Parathyroid adenoma (tissue), 2 donors: ENCODE measurements around the gene MAVS.

Experiments used
- H2AFZ ChIP-seq: fragments of 300-600 bp; sonication (generic); one replicate; pipeline ENCODE4 v1.7.0; 2017; ENCODE audit warnings: antibody characterized with exemption, mild to moderate bottlenecking
- H3K27ac ChIP-seq: fragments of 300-600 bp; sonication (generic); one replicate; pipeline ENCODE4 v1.7.0; 2017
- H3K27me3 ChIP-seq: fragments of 300-600 bp; sonication (generic); one replicate; pipeline ENCODE4 v1.7.0; 2017; ENCODE audit warnings: low read length; ENCODE audit not compliant: control insufficient read depth, insufficient read depth
- H3K36me3 ChIP-seq: fragments of 300-600 bp; sonication (generic); one replicate; pipeline ENCODE4 v1.7.0; 2017; ENCODE audit warnings: low read length; ENCODE audit not compliant: control insufficient read depth, insufficient read depth
- H3K4me1 ChIP-seq: fragments of 300-600 bp; sonication (generic); one replicate; pipeline ENCODE4 v1.7.0; 2017; ENCODE audit warnings: control low read depth
- H3K4me2 ChIP-seq: fragments of 300-600 bp; sonication (generic); one replicate; pipeline ENCODE4 v1.7.0; 2017; ENCODE audit warnings: low read length
- H3K4me3 ChIP-seq: fragments of 300-600 bp; sonication (generic); one replicate; pipeline ENCODE4 v1.7.0; 2017; ENCODE audit warnings: low read depth, low read length
- H3K79me2 ChIP-seq: fragments of 300-600 bp; sonication (generic); one replicate; pipeline ENCODE4 v1.7.0; 2017; ENCODE audit warnings: control low read depth
- H3K9ac ChIP-seq: fragments of 300-600 bp; sonication (generic); one replicate; pipeline ENCODE4 v1.7.0; 2017; ENCODE audit warnings: mild to moderate bottlenecking
- H3K9me3 ChIP-seq: fragments of 300-600 bp; sonication (generic); one replicate; pipeline ENCODE4 v1.7.0; 2017; ENCODE audit warnings: low read length; ENCODE audit not compliant: control insufficient read depth
- TF ChIP-seq, protein P1 (sequence below): fragments of 300-600 bp; sonication (generic); IDR thresholded peaks from one replicate; pipeline ENCODE4 v1.7.0; 2017; ENCODE audit warnings: antibody characterized with exemption, mild to moderate bottlenecking
- donor health status: primary hyperparathyroidism.

The MAVS gene

DNA sequence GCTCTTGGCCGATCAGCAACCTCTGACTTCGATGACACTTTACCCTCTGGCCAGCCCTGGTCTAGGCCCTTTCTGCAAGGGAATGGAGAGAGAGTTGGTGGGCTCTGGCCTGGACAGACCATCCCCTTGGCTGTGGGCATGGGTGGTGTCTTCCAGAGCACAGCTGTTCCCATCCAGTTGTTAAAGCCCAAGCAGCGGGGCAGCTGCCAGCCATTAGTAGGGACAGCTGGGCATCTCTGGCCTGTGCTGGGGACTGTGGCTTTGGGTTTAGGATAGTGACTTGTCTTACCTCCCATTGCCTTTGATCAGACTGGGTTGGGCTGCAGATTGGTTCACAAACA is 47.8 kb upstream of the MAVS start:
- Histone ChIP-seq H3K36me3 (no peaks in the 10 kb centered on the region), H3K27ac (no peak overlapping the region)

DNA sequence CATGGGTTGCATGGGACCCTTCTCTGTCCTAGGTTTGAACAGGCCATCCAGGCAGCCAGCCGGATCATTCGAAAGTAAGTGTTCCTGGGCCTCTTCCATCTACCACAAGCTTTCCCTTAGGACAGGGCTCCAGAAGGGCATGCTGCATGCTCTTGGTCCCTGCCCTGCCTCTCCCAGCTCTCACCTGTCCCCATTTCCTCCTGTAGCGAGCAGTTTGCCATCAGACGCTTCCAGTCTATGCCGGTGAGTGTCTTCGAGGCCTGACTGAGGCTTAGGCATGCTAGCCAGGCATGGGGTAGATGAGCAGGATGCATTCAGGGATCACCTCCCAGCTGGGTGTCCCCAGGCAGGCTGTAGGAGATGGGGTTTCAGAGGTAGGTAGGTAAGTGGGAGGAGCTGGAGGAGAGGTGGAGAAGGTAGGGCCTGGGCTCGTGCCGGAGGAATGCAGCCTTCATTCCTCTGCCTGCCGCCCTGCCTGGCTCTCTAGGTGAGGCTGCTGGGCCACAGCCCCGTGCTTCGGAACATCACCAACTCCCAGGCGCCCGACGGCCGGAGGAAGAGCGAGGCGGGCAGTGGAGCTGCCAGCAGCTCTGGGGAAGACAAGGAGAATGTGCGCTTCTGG is 46.3 kb upstream of the MAVS start:
- no peak overlapping the region for H3K4me2 ChIP-seq
- no peaks in the 10 kb centered on the region for H3K36me3 ChIP-seq
- H3K9me3 ChIP-seq, result no peaks in the 10 kb centered on the region
- peaks cover 3% of the 10 kb centered on the region for H3K79me2 ChIP-seq
- no peaks in the 10 kb centered on the region for H3K27me3 ChIP-seq
- H3K4me1 ChIP-seq, result peaks cover 10% of the 10 kb centered on the region
- H2AFZ ChIP-seq, result no peak overlapping the region
- H3K9ac ChIP-seq, result no peak overlapping the region
- TF ChIP-seq, protein P1, sequence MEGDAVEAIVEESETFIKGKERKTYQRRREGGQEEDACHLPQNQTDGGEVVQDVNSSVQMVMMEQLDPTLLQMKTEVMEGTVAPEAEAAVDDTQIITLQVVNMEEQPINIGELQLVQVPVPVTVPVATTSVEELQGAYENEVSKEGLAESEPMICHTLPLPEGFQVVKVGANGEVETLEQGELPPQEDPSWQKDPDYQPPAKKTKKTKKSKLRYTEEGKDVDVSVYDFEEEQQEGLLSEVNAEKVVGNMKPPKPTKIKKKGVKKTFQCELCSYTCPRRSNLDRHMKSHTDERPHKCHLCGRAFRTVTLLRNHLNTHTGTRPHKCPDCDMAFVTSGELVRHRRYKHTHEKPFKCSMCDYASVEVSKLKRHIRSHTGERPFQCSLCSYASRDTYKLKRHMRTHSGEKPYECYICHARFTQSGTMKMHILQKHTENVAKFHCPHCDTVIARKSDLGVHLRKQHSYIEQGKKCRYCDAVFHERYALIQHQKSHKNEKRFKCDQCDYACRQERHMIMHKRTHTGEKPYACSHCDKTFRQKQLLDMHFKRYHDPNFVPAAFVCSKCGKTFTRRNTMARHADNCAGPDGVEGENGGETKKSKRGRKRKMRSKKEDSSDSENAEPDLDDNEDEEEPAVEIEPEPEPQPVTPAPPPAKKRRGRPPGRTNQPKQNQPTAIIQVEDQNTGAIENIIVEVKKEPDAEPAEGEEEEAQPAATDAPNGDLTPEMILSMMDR, result no peak
- no peak overlapping the region for H3K4me3 ChIP-seq
- peak overlapping the region; percentile 32 for H3K27ac ChIP-seq

More for the DNA sequence above, 47.8 kb upstream of the MAVS start:
- no peak overlapping the region for H3K4me2 ChIP-seq
- TF ChIP-seq, protein P1, result no peak
- no peak overlapping the region for H3K9ac ChIP-seq
- peaks cover 10% of the 10 kb centered on the region for H3K4me1 ChIP-seq
- H3K79me2 ChIP-seq, result peaks cover 3% of the 10 kb centered on the region
- H3K27me3 ChIP-seq, result no peaks in the 10 kb centered on the region
- no peaks in the 10 kb centered on the region for H3K9me3 ChIP-seq
- no peak overlapping the region for H3K4me3 ChIP-seq
- no peak overlapping the region for H2AFZ ChIP-seq

DNA sequence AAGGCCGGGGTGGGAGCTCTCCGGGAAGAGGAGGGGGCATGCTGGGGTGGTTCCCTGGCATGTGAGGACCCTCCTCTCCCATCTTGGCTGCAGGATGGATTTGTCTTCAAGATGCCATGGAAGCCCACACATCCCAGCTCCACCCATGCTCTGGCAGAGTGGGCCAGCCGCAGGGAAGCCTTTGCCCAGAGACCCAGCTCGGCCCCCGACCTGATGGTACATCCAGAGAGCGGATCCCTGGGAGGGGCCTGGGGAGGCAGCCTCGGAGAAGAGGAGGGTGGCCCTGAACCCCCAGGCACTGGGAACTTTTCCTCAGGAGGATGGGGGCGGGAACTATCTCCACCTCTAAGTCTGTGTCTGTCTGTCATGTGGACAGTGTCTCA is 45.8 kb upstream of the MAVS start:
- H3K4me2 ChIP-seq, result no peak overlapping the region
- no peaks in the 10 kb centered on the region for H3K27me3 ChIP-seq
- no peak overlapping the region for H3K27ac ChIP-seq
- no peaks in the 10 kb centered on the region for H3K9me3 ChIP-seq
- H3K9ac ChIP-seq, result no peak overlapping the region
- TF ChIP-seq, protein P1, result no peak
- H3K4me1 ChIP-seq, result peaks cover 13% of the 10 kb centered on the region
- no peaks in the 10 kb centered on the region for H3K36me3 ChIP-seq
- no peak overlapping the region for H3K4me3 ChIP-seq
- H3K79me2 ChIP-seq, result peaks cover 3% of the 10 kb centered on the region
- no peak overlapping the region for H2AFZ ChIP-seq

DNA sequence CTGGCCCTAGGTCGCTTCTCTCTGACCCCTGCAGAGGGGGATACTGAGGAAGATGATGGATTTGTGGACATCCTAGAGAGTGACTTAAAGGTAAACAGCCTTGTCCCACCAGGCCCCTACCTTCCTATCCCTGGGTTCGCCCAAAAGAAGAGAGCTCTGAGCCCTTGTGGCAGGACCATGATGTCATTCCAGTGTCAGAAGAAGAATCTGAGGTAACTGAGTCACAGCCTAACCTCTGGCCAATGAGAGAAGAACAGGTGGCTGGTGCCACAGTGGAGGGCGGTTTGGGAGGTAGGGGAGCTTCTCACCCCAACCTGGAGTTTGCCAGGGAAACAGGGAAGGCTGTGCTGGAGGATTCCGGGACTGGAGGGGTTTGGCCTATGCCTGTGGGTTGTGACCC is 45.3 kb upstream of the MAVS start:
- no peak overlapping the region for H3K27ac ChIP-seq
- peaks cover 17% of the 10 kb centered on the region for H3K4me1 ChIP-seq

DNA sequence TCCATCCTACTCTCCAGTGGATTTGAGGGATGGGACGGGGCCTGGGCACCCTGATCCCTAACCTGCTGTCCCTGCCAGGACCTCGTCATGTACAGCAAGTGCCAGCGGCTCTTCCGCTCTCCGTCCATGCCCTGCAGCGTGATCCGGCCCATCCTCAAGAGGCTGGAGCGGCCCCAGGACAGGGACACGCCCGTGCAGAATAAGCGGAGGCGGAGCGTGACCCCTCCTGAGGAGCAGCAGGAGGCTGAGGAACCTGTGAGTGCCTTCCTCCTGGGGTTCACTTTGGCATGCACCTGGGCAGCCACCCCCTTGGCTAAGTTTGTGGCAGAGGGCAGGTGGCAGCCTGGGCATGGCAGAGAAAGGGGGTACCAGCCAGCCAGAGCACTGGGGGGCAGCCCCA is 44.8 kb upstream of the MAVS start:
- no peak overlapping the region for H3K4me3 ChIP-seq
- H3K36me3 ChIP-seq, result no peaks in the 10 kb centered on the region

More for the DNA sequence above, 45.3 kb upstream of the MAVS start:
- no peak overlapping the region for H3K4me3 ChIP-seq
- H3K36me3 ChIP-seq, result no peaks in the 10 kb centered on the region
- no peak overlapping the region for H3K9ac ChIP-seq
- H3K79me2 ChIP-seq, result peaks cover 3% of the 10 kb centered on the region
- H2AFZ ChIP-seq, result no peak overlapping the region
- no peaks in the 10 kb centered on the region for H3K27me3 ChIP-seq
- TF ChIP-seq, protein P1, result no peak
- H3K9me3 ChIP-seq, result no peaks in the 10 kb centered on the region
- no peak overlapping the region for H3K4me2 ChIP-seq

More for the DNA sequence above, 44.8 kb upstream of the MAVS start:
- Histone ChIP-seq H3K27ac (no peak overlapping the region), H3K4me2 (no peak overlapping the region), H2AFZ (no peak overlapping the region), H3K4me1 (peaks cover 22% of the 10 kb centered on the region), H3K9me3 (no peaks in the 10 kb centered on the region), H3K27me3 (no peaks in the 10 kb centered on the region), H3K79me2 (peaks cover 3% of the 10 kb centered on the region), H3K9ac (no peak overlapping the region)
- TF ChIP-seq, protein P1, result no peak
